ENCODE results near the gene IQSEC1. TPM values are rescaled to one million over a fixed set of nuclear protein-coding genes. Genes with fewer than 3 reads are reported as not detected.

The IQSEC1 gene
- total RNA-seq, 1 donor from 2014 or later: 29.5 TPM

- no peaks in the 10 kb centered on the region for H3K4me1 ChIP-seq (ENCODE audit: insufficient read depth, low read length)
- no peaks in the 10 kb centered on the region for H3K4me1 Mint-ChIP-seq (ENCODE audit: low read depth, unreplicated experiment)
- H3K27ac ChIP-seq (ENCODE audit: low read depth, low read length): no peak overlapping the region
- DNase-seq (ENCODE audit: low read depth) (no peak), FAIRE-seq (no peak)
- peaks cover 23% of the 10 kb centered on the region for H4K20me1 ChIP-seq (ENCODE audit: insufficient read depth, low read length)
- H3K27ac Mint-ChIP-seq (ENCODE audit: unreplicated experiment): no peak overlapping the region
- H3K9ac ChIP-seq (ENCODE audit: low read length): no peak overlapping the region
- H3K27me3 ChIP-seq (ENCODE audit: insufficient read depth, low read length): no peaks in the 10 kb centered on the region
- no peak overlapping the region for H3K4me3 Mint-ChIP-seq (ENCODE audit: unreplicated experiment)
- H3K4me2 ChIP-seq (ENCODE audit: low read length): no peak overlapping the region
- no peak overlapping the region for H3K4me3 ChIP-seq (ENCODE audit: insufficient read depth, low read depth, low read length)
- no peaks in the 10 kb centered on the region for H3K9me3 Mint-ChIP-seq (ENCODE audit: unreplicated experiment)
- no peaks in the 10 kb centered on the region for H3K36me3 ChIP-seq (ENCODE audit: insufficient read depth, low read length)
- no peaks in the 10 kb centered on the region for H3K9me3 ChIP-seq (ENCODE audit: insufficient read depth, low read depth, low read length)
- no peaks in the 10 kb centered on the region for H3K79me2 ChIP-seq (ENCODE audit: insufficient read depth, low read length)
- H3K27me3 Mint-ChIP-seq (ENCODE audit: low read depth, unreplicated experiment): no peaks in the 10 kb centered on the region
- peaks cover 6% of the 10 kb centered on the region for H3K36me3 Mint-ChIP-seq (ENCODE audit: low read depth, unreplicated experiment)
- TF ChIP-seq EZH2 (IDR thresholded peaks at IDR 0.05; ENCODE audit: insufficient read depth, low read length): no peak
- no peak for TF ChIP-seq CTCF (IDR thresholded peaks at IDR 0.05; ENCODE audit: insufficient read depth, low read depth, low read length)
- no peak overlapping the region for H2AFZ ChIP-seq (ENCODE audit: low read depth, low read length)
These were observed 157.1 kb downstream of the IQSEC1 start for GRCh38 chr3:12916159-12916558.

GRCh38 chr3:12914088-12914487 is 159.1 kb downstream of the IQSEC1 start:
- DNase-seq (ENCODE audit: low read depth): no peak
- no peak overlapping the region for H3K4me3 Mint-ChIP-seq (ENCODE audit: unreplicated experiment)
- H3K4me1 Mint-ChIP-seq (ENCODE audit: low read depth, unreplicated experiment): no peaks in the 10 kb centered on the region
- Histone ChIP-seq H3K4me2 (ENCODE audit: low read length) (no peak overlapping the region), H2AFZ (ENCODE audit: low read depth, low read length) (no peak overlapping the region), H3K79me2 (ENCODE audit: insufficient read depth, low read length) (no peaks in the 10 kb centered on the region), H3K27me3 (ENCODE audit: insufficient read depth, low read length) (no peaks in the 10 kb centered on the region), H3K9ac (ENCODE audit: low read length) (no peak overlapping the region), H3K4me3 (ENCODE audit: insufficient read depth, low read depth, low read length) (no peak overlapping the region), H3K36me3 (ENCODE audit: insufficient read depth, low read length) (no peaks in the 10 kb centered on the region), H3K9me3 (ENCODE audit: insufficient read depth, low read depth, low read length) (no peaks in the 10 kb centered on the region), H3K4me1 (ENCODE audit: insufficient read depth, low read length) (no peaks in the 10 kb centered on the region), H4K20me1 (ENCODE audit: insufficient read depth, low read length) (peaks cover 23% of the 10 kb centered on the region), H3K27ac (ENCODE audit: low read depth, low read length) (no peak overlapping the region)
- peaks cover 10% of the 10 kb centered on the region for H3K36me3 Mint-ChIP-seq (ENCODE audit: low read depth, unreplicated experiment)
- no peaks in the 10 kb centered on the region for H3K9me3 Mint-ChIP-seq (ENCODE audit: unreplicated experiment)
- no peak overlapping the region for H3K27ac Mint-ChIP-seq (ENCODE audit: unreplicated experiment)
- no peak for FAIRE-seq
- no peak for TF ChIP-seq EZH2 (IDR thresholded peaks at IDR 0.05; ENCODE audit: insufficient read depth, low read length)
- no peak for TF ChIP-seq CTCF (IDR thresholded peaks at IDR 0.05; ENCODE audit: insufficient read depth, low read depth, low read length)
- H3K27me3 Mint-ChIP-seq (ENCODE audit: low read depth, unreplicated experiment): no peaks in the 10 kb centered on the region

- Histone ChIP-seq H3K4me2 (ENCODE audit: low read length) (no peak overlapping the region), H3K4me1 (ENCODE audit: insufficient read depth, low read length) (no peaks in the 10 kb centered on the region), H4K20me1 (ENCODE audit: insufficient read depth, low read length) (peaks cover 18% of the 10 kb centered on the region), H3K27me3 (ENCODE audit: insufficient read depth, low read length) (no peaks in the 10 kb centered on the region), H3K9ac (ENCODE audit: low read length) (no peak overlapping the region), H3K4me3 (ENCODE audit: insufficient read depth, low read depth, low read length) (no peak overlapping the region), H2AFZ (ENCODE audit: low read depth, low read length) (no peak overlapping the region), H3K79me2 (ENCODE audit: insufficient read depth, low read length) (no peaks in the 10 kb centered on the region), H3K27ac (ENCODE audit: low read depth, low read length) (no peak overlapping the region), H3K9me3 (ENCODE audit: insufficient read depth, low read depth, low read length) (no peaks in the 10 kb centered on the region), H3K36me3 (ENCODE audit: insufficient read depth, low read length) (no peaks in the 10 kb centered on the region)
- Mint-ChIP-seq H3K4me3 (ENCODE audit: unreplicated experiment) (no peak overlapping the region), H3K27ac (ENCODE audit: unreplicated experiment) (no peak overlapping the region), H3K27me3 (ENCODE audit: low read depth, unreplicated experiment) (no peaks in the 10 kb centered on the region), H3K36me3 (ENCODE audit: low read depth, unreplicated experiment) (peaks cover 14% of the 10 kb centered on the region), H3K4me1 (ENCODE audit: low read depth, unreplicated experiment) (no peaks in the 10 kb centered on the region), H3K9me3 (ENCODE audit: unreplicated experiment) (no peaks in the 10 kb centered on the region)
- FAIRE-seq (no peak), DNase-seq (ENCODE audit: low read depth) (no peak)
- TF ChIP-seq EZH2 (IDR thresholded peaks at IDR 0.05; ENCODE audit: insufficient read depth, low read length) (no peak), CTCF (IDR thresholded peaks at IDR 0.05; ENCODE audit: insufficient read depth, low read depth, low read length) (no peak)
These were observed 161.3 kb downstream of the IQSEC1 start for GRCh38 chr3:12911881-12912415.
